Hepatocyte (in vitro differentiated cells): ENCODE data around the gene DNAL4. TPM values are rescaled to one million over a fixed set of nuclear protein-coding genes. Genes with fewer than 3 reads are reported as not detected.

ENCODE experiments used
- DNase-seq: peaks from one replicate; pipeline ENCODE4 v3.0.0-alpha.2; 2016; ENCODE audit warnings: low spot score
- H2AFZ ChIP-seq: fragments of 200-600 bp; sonication (generic); 2 replicates; pipeline ENCODE4 v1.6.0; 2016; ENCODE audit warnings: antibody characterized with exemption, mild to moderate bottlenecking
- H3K27ac ChIP-seq: fragments of 200-600 bp; sonication (generic); 2 replicates; pipeline ENCODE4 v1.5.1; 2016; ENCODE audit warnings: mild to moderate bottlenecking
- H3K27me3 ChIP-seq: fragments of 200-600 bp; sonication (generic); 2 replicates; pipeline ENCODE4 v1.6.1; 2016
- H3K36me3 ChIP-seq: fragments of 200-600 bp; sonication (generic); replicated peaks from 2 replicates; pipeline ENCODE4 v1.5.1; 2016; ENCODE audit warnings: low read depth; ENCODE audit not compliant: insufficient read depth
- H3K4me1 ChIP-seq: fragments of 200-600 bp; sonication (generic); 2 replicates; pipeline ENCODE4 v1.5.1; 2016; ENCODE audit warnings: mild to moderate bottlenecking, moderate library complexity; ENCODE audit not compliant: insufficient read depth
- H3K4me2 ChIP-seq: fragments of 200-600 bp; sonication (generic); 2 replicates; pipeline ENCODE4 v1.6.0; 2016
- H3K4me3 ChIP-seq: fragments of 200-600 bp; sonication (generic); 2 replicates; pipeline ENCODE4 v1.5.1; 2016; ENCODE audit warnings: mild to moderate bottlenecking
- H3K79me2 ChIP-seq: fragments of 200-600 bp; sonication (generic); 2 replicates; pipeline ENCODE4 v1.6.0; 2017; ENCODE audit warnings: mild to moderate bottlenecking
- H3K9me2 ChIP-seq: fragments of 200-600 bp; sonication (generic); replicated peaks from 2 replicates; pipeline ENCODE4 v1.6.0; 2017; ENCODE audit warnings: mild to moderate bottlenecking; ENCODE audit not compliant: insufficient read depth
- H3K9me3 ChIP-seq: fragments of 200-600 bp; sonication (generic); 2 replicates; pipeline ENCODE4 v1.5.1; 2016; ENCODE audit warnings: low read depth, mild to moderate bottlenecking
- H4K20me1 ChIP-seq: fragments of 200-600 bp; sonication (generic); 2 replicates; pipeline ENCODE4 v1.6.0; 2016; ENCODE audit warnings: mild to moderate bottlenecking; ENCODE audit not compliant: insufficient read depth, poor library complexity, severe bottlenecking
- CTCF ChIP-seq: fragments of 200-600 bp; sonication (generic); IDR thresholded peaks from 2 replicates; pipeline ENCODE4 v1.5.1; 2016; ENCODE audit warnings: antibody characterized with exemption, mild to moderate bottlenecking; ENCODE audit not compliant: poor library complexity
- EZH2 ChIP-seq: fragments of 200-600 bp; sonication (generic); IDR thresholded peaks from 2 replicates; pipeline ENCODE4 v1.6.1; 2016; ENCODE audit warnings: antibody characterized with exemption, mild to moderate bottlenecking, borderline replicate concordance
- EZH2phosphoT487 ChIP-seq: fragments of 200-600 bp; sonication (generic); IDR thresholded peaks from one replicate; pipeline ENCODE4 v1.6.1; 2018; ENCODE audit warnings: antibody characterized with exemption, mild to moderate bottlenecking, low read depth, moderate library complexity; ENCODE audit not compliant: unreplicated experiment, severe bottlenecking
- WGBS: methylation state at CpG from one replicate; pipeline ENCODE4 v1.1.6; 2016; ENCODE audit warnings: low lambda C conversion rate; ENCODE audit errors: missing lambda C conversion rate; 5-methylcytosine and 5-hydroxymethylcytosine counted together
- polyA plus RNA-seq: library from polyadenylated mRNA; unstranded; fragments of >200 nt; fragmentation: Nextera tagmentation; extraction: Ambion mirVana; gene quantifications from 2 replicates; pipeline ENCODE4 v1.2.1, GENCODE V29; 2016
- total RNA-seq: library from RNA; depleted of rRNA; stranded (reverse); fragments of >200 nt; gene quantifications from 2 replicates; pipeline ENCODE4 v1.2.3, GENCODE V29; 2014

Gene DNAL4
- total and polyA plus RNA-seq, 2 experiments from 2014 or later = 11.9 to 21.5 TPM

- no peak for DNase-seq
- Histone ChIP-seq H3K79me2 (no peaks in the 10 kb centered on the region), H3K9me3 (no peaks in the 10 kb centered on the region), H3K4me2 (no peak overlapping the region), H3K4me1 (no peaks in the 10 kb centered on the region), H2AFZ (no peak overlapping the region), H3K27me3 (no peaks in the 10 kb centered on the region), H3K27ac (no peak overlapping the region), H3K4me3 (no peak overlapping the region), H3K9me2 (no peaks in the 10 kb centered on the region), H4K20me1 (no peaks in the 10 kb centered on the region), H3K36me3 (no peaks in the 10 kb centered on the region)
- WGBS = 94% methylated on average over 15 of the region's 15 CpGs
- TF ChIP-seq CTCF (no peak), EZH2phosphoT487 (no peak), EZH2 (no peak)
These were observed 53.7 kb downstream of the DNAL4 start for GRCh38 chr22:38740116-38740723.

- no peak overlapping the region for H3K4me2 ChIP-seq
- TF ChIP-seq EZH2 = no peak
- no peak for TF ChIP-seq EZH2phosphoT487
- no peak for TF ChIP-seq CTCF
- no peak overlapping the region for H3K4me3 ChIP-seq
- H3K27me3 ChIP-seq = no peaks in the 10 kb centered on the region
- no peaks in the 10 kb centered on the region for H3K36me3 ChIP-seq
- H2AFZ ChIP-seq = no peak overlapping the region
- H4K20me1 ChIP-seq = no peaks in the 10 kb centered on the region
- no peak overlapping the region for H3K27ac ChIP-seq
- DNase-seq = no peak
- H3K4me1 ChIP-seq = no peaks in the 10 kb centered on the region
- 96% methylated on average over 20 of the region's 20 CpGs for WGBS
- no peaks in the 10 kb centered on the region for H3K79me2 ChIP-seq
- no peaks in the 10 kb centered on the region for H3K9me2 ChIP-seq
- H3K9me3 ChIP-seq = no peaks in the 10 kb centered on the region
These were observed 54.5 kb downstream of the DNAL4 start for GRCh38 chr22:38739300-38740055.

DNA sequence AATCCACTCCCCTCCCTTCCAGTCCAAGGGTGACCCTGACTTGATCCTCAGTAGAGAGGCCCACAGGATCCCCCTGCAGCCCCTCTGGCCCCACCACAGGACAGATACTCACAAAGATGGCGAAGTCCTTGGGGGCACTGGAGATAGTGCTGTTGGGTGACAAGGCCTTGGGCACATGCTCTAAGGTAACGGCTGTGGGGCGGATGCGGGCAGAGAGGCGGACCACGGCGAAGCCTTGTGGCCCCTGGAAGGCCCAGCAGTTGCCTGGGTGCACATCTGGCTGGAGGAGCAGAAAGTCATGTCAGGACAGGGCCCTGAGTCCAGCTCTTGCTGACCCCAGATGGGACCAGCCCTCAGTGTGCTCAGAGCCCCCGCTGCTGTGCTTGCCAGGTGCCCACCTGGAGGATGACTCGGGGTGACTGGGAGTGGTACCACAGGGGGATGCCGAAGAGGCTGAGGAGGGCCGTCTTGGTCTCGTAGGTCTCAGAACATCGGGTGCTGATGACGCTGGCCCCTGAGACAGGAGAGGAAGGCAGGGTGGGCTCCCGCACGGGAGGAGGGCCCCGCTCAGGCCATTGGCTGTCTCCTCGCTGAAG is 55.4 kb downstream of the DNAL4 start:
- Histone ChIP-seq H2AFZ (no peak overlapping the region), H3K27ac (no peak overlapping the region), H3K79me2 (no peaks in the 10 kb centered on the region), H3K4me2 (no peak overlapping the region), H4K20me1 (no peaks in the 10 kb centered on the region), H3K9me3 (no peaks in the 10 kb centered on the region), H3K4me1 (no peaks in the 10 kb centered on the region), H3K9me2 (no peaks in the 10 kb centered on the region), H3K4me3 (no peak overlapping the region), H3K27me3 (no peaks in the 10 kb centered on the region), H3K36me3 (no peaks in the 10 kb centered on the region)
- DNase-seq = no peak
- TF ChIP-seq EZH2 (no peak), EZH2phosphoT487 (no peak), CTCF (no peak)
- 98% methylated on average over 18 of the region's 18 CpGs for WGBS
